Suprapubic skin (tissue), 3 donors: ENCODE measurements around the gene ALG10.

Source experiments
- CTCF ChIP-seq, 2 donors: fragments of 200-600 bp in 1 of 2; fragments of 450-650 bp in 1 of 2; sonication (generic) in 1 of 2; IDR thresholded peaks; one replicate each; pipeline ENCODE4 v1.5.1; 2016 to 2019; ENCODE audit warnings: antibody characterized with exemption in 2 of 2, mild to moderate bottlenecking in 1 of 2, moderate library complexity in 1 of 2
- EP300 ChIP-seq: sonication (generic); formaldehyde crosslinking; IDR thresholded peaks from one replicate; pipeline ENCODE4 v1.6.1; 2017; ENCODE audit warnings: antibody characterized with exemption

DNA sequence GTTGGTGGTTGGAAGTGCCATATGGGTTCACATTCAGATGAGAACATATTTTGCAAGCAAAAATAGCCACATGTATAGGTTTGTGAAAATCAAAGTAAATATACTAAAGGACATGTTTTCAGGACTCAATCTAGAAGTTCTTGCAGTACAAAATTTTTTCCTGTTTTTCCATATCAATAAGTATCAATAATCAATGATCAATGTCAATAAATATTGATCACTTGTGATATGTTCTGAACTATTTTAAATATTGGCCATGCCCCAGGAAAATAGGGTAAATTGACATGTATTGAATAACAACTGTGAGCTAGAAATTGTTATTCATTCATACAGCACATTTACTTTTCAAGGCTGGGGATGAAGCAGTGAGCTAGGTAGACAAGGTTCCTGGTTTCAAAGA lies 24.3 kb downstream of the ALG10 start:
- TF ChIP-seq CTCF (IDR thresholded peaks at IDR 0.05) (no peak), EP300 (no peak)
